Measurements from ENCODE around the gene PRKCE.
"Not testable (repeated sequence)": the region's sequence is repeated elsewhere in the genome, so short reads cannot be mapped to it uniquely, and the experiment has no call there.

The PRKCE gene

DNA sequence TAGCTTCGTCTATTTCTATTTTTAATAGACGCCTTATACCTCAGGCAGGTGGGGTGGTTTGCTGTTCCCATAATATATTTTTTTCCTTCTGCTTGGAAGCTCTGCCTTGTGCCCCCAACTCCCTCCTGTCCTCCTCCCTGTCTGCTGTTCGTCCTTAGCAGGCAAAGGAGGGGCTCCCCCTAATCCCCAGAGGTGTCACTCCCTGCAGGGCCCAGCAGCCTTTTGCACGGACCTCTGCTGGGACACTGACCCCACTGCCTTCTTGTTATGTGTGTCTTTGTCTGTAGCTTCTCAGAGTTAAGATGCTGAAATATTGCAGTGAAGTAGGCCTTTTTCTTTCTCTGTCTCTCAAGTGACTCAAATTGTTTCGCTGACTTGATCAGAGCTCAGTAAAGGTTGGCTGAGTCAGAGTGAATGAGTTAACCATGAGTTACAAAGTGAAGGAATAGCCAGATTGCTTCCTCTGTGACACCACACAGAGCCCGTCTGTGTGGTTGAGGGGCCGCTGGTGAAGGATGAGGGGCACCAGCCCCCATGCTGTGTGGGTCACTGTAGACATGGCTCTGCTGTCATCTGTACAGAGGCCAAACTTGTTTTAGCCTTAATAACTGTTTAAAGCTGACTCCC is 47.7 kb downstream of the PRKCE start:
- no peak for DNase-seq (ENCODE audit: low spot score)

DNA sequence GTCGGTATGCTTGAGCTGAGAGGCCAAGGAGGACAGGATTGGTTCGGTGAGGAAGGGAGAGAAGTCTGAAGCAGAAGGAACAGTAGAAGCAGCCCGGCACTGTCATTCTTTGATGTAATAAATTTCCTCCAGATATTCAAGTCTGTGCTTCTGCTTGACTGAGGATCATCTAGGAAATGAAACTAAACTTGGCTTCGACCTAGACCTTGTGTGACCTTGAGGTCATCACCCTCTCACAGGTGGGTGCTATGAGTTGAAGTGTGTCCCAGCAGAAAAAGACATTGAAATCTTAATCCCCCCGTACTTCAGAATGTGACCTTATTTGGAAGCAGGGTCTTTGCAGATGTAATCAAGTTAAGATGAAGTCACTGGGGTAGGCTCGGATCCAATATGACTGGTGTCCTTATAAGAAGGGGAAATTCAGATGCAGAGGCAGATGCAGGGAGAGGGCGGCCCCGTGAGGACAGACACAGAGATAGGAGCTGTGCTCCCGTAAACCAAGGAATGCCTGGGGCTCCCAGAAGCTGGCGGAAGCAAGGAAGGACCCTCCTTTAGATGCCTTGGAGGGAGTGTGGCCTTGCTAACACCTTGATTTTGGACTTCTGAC is 49.0 kb downstream of the PRKCE start:
- no peak for DNase-seq (ENCODE audit: low spot score)

DNA sequence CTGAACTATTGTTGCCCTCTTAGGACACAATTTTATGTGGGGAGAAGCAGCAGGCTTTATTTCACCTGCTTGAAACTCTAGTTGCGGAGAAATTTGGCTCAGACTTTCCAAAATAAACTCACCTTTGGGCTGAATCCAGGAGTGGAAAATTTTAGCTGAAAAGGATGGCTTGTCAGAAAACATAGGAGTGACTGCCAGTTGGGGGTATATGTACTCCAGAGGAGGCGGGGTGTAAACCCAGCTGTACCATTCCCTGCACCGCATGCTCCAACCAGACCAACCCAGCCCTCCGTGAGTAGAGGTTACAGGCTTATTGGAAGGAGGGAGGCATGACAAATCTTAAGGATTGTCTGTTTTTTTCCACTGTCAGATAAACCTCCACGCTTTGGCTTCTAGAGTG is 53.8 kb downstream of the PRKCE start:
- DNase-seq (ENCODE audit: low spot score) = peak; percentile 67

DNA sequence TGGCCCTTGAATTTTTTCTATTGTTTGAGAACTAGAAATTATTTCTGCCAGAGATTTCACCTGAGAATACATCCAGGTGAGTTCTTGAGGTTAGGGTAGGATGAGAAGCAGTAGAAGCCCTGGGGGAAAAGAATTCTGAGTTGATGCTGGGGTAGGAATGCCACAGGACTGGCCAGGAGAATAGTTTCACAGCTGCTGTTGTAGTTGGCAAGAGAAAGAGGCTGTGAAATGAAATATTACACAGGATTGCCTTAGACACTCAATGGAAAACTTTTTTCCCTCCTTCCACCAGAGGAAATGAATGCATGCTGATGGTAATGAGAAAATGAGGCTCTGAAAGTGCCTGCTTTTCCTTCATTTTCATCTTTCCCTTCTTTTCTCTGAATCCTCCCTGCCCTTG is 54.6 kb downstream of the PRKCE start:
- peak; percentile 18 for DNase-seq (ENCODE audit: low spot score)

DNA sequence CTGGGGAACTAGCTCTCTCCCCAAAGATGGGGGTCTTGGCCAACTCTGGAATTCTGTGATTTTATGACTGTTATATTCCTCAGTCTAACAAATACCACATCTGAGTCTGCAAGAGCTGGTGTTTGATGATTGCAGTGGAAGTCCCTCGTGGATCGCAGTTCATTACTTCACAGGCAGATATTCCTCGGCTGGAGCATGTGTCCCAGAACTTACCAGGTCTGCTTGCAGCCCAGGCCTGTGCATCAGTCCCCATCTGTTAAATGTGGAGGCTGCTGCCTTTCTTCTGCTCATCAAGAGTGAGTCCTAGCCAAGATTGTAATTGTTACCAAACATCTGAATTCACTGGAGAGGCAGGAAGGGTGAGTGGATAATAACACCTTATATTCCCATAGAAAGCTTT is 55.5 kb downstream of the PRKCE start:
- DNase-seq (ENCODE audit: low spot score) = peak; percentile 27

DNA sequence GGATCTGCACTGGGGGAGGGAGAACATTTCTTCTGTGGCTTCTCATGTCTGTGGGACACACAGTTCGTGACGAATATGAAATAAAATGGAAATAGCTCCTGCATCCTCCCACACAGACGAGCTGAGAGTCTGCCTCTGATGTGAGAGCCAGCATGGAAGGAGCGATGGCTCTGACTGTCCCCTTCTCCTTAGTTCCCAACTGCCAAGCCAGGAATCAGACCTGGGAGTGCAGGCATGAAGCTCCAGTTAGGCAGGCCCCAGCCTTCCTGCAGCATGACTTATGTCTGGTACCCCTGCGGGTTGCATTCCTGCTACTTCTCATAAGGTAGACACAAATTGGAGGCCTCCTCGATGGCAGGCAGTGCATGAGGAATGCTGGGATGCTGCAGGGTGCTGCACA is 56.2 kb downstream of the PRKCE start:
- DNase-seq (ENCODE audit: low spot score) = no peak

DNA sequence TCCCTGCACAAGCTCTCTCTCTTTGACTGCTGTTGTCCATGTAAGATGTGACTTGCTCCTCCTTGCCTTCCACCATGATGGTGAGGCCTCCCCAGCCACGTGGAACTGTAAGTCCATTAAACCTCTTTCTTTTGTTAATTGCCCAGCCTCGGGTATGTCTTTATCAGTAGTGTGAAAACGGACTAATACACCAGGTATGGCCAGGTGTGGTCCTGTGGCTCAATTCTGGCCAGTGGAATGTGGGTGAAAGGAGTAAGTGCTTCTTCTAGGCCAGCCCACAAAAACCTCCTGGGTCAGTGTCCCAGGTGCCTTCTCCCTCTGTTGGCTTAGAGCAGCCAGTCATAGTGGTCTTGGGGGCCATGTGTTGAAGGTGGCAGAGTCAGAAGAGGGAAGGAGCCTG is 57.0 kb downstream of the PRKCE start:
- no peak for DNase-seq (ENCODE audit: low spot score)

DNA sequence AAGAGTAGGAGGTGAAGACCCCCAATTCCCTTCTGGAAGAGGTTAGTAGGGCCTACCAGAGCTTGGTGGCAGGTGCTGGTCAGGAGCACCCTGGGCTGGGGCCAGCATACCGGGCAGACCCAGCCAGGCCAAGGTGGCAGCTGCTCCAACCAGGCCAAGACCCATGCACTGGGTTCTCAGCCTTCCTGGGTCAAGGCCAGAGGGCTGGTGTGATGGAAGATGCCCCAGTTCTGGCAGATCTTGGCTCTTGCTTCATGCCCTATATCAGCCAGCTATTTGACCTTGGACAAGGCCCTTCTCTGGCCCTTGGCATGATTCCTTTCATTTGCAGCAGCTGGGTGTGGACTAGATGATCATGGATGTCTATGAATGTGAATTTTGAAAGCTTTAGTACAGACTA is 57.7 kb downstream of the PRKCE start:
- DNase-seq (ENCODE audit: low spot score) = peak; percentile 70

DNA sequence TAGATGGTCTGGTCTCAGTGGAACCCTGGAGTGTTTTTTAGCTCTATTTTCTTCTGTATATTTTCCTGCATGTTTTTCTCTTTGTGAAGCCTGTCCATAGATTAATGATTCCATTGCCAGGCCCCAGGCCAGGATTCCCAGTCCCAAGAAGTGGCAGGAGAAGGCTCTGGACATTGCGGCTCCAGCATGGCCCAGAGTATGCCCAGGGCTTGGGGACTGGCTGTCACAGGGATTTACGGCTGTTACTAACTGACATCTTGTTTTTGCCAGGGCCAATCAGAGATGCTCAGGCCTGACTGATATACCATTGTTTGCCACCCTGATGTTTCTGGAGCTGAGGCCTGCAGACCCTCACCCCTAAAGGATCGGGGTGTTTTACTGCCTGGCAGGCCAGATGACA is 59.0 kb downstream of the PRKCE start:
- no peak for DNase-seq (ENCODE audit: low spot score)

DNA sequence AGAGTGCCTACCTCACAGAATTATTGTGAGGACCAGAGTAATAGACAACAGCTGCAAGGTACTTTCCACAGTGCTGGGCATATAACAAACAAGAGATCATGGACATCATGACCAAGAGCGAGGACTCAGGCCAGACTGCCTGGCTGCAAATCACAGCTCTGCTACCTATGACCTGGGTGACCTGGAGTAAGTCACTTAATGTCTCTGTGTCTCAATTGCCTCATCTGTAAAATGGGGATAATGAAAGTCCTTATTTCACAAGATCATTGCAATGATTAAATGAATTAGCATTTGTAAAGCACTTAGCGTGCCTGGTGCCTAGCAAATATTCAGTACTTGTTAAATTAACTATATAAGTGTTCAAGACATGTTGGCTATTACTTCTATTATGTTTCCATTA is 59.7 kb downstream of the PRKCE start:
- DNase-seq (ENCODE audit: low spot score) = no peak

DNA sequence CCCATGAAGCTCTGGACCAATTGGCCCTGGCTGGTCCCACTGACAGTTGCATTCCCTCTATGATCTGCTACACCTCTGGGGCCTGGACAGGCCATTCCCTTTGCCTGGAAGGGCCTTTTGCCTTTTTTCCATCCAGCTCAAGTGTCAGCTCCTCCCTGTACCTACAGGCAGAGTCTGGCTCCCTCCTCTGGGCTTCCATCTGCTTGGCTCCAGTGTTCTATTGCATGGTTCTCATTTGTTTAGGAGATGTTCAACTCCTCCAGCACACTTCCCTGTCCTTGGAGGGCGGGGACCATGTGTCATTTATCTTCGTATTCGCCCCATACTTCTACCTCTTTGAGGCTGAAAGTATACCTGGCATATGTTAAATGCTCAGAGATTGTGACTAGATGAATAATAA is 61.1 kb downstream of the PRKCE start:
- DNase-seq (ENCODE audit: low spot score) = peak; percentile 51

DNA sequence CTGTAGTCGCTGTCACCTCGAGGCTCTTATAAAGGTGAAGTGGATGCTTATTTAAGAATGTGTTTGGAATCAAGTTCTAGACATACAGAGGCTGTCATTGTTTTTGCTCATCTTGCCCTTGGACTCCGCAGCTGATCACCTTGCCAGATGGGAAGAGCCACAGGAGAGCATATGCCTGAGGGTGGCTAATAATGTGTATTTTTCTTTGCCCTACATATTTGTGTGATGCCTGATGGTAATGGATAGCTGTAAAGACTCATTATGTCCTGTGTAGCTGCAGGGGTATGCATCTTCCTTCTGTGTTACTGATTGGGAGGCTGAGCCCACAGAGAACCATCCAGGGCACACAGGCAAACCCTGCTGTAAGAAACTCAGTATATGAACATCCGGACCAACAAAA is 61.7 kb downstream of the PRKCE start:
- DNase-seq (ENCODE audit: low spot score) = peak; percentile 75

DNA sequence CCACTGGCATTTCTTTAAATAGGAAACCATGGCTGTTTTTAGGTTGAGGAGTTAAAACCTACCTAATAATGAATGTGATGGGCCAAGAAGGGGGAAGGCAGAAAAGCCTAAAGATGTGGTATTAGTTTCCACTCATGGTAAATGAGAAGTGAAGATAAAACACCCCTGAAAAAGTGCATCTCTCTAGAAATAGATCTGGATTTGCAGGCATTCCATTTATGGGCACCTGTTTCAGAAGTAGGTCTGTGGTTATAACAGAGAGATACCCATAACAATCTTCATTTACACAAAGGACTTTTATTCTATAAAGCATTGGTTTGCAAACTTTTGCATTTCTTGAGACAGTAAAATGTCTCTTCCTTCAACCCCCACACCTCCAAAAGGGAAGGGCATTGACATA is 62.1 kb downstream of the PRKCE start:
- no peak for DNase-seq (ENCODE audit: low spot score)

DNA sequence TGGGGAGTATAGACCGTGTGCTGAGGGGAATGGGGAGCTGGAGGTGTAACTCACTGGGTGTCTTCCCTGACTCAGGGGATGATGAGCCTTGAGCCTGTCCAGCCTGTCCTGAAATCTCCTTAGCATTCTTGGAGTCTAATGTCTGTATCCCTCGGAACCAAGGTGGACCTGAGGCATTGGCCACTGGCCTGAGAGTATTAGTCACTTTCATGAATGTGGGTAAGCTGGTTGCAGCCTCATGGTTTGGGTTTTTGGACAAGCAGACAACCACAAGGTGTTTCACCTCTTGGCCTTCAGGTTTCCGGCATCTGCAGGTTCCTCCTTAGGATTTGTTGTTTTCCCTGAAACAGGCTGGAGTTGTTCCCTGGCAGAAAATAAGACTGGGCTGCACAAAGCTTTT is 63.2 kb downstream of the PRKCE start:
- no peak for DNase-seq (ENCODE audit: low spot score)

DNA sequence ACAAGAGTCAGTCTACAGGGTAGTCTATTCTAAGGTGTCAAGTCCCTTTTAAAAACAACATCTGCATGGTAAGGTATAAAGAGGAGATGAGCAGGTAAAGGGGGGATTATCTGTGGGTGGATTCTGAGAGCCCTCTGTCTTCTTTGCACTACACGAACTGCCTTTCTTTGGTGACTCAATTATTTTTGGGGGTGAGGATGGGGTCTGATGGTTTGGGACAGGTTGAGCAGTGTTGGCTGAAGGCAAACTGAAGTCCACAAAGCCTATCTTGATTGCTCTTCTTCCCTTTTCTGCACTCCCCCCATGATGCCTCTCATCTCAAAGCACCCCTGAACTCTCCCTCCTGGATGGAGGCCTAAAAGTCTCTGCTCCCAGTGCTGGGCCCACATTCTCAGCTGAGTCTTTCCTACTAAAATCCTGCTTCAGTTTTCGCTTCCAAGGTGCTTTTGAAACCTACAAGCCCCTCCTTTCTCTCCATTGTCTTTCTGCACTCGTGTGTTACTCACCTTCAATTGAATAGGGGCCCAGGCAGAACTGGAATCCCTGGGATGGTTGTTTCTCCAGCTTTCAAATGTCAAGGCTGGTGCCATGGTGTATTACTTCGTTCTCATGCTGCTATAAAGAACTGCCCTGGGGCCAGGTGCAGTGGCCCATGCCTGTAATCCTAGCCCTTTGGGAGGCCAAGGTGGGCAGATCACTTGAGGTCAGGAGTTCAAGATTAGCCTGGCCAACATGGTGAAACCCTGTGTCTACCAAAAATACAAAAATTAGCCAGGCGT is 64.3 kb downstream of the PRKCE start:
- DNase-seq (ENCODE audit: low spot score) = no peak

DNA sequence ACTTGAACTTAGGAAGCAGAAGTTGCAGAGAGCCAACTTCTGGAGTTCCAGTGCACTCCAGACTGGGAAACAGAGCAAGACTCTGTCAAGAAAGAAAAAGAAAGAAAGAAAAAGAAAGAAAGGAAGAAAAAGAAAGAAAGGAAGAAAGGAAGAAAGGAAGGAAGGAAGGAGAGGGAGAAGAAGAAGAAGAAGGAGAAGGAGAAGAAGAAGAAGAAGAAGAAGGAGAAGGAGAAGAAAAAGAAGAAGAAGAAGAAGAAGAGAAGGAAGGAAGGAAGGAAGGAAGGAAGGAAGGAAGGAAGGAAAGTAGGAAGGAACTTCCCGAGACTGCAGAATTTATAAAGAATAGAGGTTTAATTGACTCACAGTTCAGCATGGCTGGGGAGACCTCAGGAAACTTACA is 65.0 kb downstream of the PRKCE start:
- DNase-seq (ENCODE audit: low spot score) = not testable (repeated sequence)

DNA sequence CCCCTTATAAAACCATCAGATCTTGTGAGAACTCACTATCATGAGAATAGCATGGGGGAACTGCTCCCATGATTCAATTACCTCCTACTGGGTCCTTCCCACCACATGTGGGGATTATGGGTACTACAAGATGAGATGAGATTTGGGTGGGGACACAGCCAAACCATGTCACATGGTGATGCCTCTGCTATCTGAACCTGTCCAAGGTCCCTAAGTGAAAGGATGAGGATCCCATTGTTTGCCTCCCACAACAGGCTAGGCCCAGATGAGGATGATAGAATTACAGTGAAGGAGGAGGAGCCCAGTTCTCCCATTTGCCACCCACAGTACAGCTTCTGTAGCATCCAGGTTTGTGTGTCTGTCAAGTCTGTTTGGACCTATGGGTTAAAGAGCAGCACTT is 65.4 kb downstream of the PRKCE start:
- DNase-seq (ENCODE audit: low spot score) = no peak

DNA sequence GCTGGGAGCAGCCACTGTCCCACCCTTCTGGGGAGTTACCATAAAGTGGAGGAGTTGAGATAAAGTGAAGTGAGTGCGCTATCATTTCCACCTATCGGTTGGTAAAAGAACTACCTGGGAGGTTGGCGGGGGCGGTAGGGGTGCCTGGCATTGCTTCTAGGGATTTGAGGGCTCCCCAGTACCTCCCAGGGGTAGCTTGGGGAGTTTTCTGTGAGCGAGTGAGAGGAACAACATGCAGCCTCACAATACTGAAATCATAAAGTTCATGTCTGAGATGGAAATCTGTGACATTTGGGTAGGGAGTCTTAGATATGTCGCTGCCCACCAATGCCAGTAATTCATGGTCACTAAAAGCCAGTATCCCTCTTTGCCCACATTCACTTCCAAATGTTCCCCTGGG is 68.7 kb downstream of the PRKCE start:
- DNase-seq (ENCODE audit: low spot score) = no peak

DNA sequence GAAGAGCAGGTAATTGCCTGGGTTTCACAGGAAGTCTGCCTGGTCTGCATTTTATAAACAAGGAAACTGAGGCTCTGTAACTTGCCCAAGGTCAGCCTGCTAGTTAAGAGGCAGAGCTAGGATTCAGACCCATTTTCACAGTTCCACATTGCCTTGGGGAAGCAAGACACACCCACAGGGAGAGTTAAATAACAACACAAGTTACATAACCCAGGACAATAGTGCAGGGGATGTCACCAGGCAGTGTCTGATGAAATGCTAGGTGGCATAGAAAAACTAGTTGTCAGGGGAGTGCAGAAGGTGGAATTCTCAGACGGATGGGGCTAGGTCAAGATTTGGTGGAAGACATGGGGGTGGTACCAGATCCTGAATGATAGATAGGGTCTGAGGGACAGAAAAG is 69.7 kb downstream of the PRKCE start:
- DNase-seq (ENCODE audit: low spot score) = no peak

DNA sequence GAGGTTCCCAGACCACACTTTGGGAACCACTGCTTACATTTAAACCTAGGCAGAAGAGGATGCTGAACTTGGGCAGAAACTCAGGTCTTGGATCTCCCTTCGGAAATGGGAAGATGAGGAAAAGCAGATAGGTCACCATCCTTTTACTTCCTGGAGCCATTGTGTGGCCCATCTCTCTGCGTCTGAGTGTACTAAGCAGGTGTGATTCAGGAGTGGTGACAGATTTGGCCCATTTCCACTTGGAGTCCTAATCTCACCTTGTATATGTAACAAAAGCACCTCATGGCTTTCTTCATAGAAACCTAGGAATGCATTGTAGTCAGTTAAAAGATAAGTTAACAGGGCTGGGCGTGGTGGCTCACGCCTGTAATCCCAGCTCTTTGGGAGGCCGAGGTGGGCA is 71.0 kb downstream of the PRKCE start:
- DNase-seq (ENCODE audit: low spot score) = no peak

DNA sequence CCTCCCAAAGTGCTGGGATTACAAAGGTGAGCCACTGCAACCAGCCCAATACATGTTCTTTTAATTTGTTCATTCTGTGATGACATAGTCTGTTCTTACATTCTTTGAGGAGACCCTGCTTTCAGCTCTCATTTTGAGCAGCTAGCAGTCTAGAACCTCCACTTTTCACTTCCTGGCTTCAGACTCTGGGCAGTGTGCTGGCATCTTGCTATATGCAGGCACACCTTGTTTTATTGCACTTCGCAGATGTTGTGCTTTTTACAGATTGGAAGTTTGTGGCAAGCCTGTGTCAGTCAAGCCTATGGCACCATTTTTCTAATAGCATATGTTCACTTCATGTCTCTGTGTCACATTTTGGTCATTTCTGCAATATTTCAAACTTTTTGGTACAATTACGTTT is 72.4 kb downstream of the PRKCE start:
- DNase-seq (ENCODE audit: low spot score) = no peak

DNA sequence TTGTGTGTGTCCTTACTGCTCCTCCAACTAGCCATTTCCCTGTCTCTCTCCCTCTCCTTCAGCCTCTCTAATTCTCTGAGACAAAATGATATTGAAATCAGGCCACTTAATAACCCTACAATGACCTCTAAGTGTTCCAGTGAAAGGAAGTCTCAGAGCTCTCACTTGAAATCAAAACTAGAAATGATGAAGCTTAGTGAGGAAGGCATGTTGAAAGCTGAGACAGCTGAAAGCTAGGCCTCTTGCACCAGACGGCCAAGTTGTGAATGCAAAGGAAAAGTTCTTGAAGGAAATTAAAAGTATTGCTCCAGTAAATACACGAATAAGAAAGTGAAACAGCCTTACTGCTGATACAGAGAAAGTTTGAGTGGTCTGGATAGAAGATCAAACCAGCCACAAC is 72.9 kb downstream of the PRKCE start:
- DNase-seq (ENCODE audit: low spot score) = no peak

DNA sequence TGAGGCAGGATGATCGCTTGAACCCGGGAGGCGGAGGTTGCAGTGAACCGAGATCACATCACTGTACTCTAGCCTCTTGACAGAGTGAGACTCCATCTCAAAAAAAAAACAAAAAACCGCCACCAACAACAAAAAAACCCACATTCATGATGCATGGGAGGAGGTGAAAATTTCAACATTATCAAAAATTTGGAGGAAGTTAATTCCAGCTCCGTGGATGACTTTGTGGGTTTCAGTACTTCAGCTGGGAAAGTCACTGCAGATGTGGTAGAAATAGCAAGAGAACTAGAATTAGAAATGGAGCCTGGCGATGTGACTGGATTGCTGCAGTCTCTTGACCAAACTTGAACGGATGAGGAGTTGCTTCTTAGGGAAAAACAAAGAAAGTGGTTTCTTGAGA is 74.3 kb downstream of the PRKCE start:
- DNase-seq (ENCODE audit: low spot score) = no peak

DNA sequence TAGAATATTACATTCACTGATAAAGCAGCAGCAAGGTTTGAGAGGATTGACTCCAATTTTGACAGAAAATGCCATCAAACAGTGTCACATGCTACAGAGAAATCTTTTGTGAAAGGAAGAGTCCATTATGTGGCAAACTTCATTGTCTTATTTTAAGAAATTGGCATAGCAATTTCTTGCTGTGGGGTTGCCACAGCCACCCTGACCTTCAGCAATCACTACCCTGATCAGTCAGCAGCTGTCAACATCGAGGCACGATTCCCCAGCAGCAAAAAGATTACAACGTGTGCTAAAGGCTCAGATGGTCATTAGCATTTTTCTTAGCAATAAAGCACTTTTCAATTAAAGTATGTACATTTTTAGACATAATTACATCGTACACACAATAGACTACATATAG is 74.7 kb downstream of the PRKCE start:
- DNase-seq (ENCODE audit: low spot score) = no peak
